Testis (tissue), 2 donors: ENCODE measurements around the gene PDZD7.

ENCODE experiments used
- POLR2A ChIP-seq: fragments of 450-650 bp; IDR thresholded peaks from one replicate; pipeline ENCODE4 v1.6.1; 2017; ENCODE audit warnings: antibody characterized with exemption, mild to moderate bottlenecking, moderate library complexity
- TF ChIP-seq, protein P1 (sequence below), 3 experiments: fragments of 450-650 bp in 2 of 3; fragments of 200-600 bp in 1 of 3; sonication (generic) in 1 of 3; IDR thresholded peaks; one replicate each; pipeline ENCODE4 v1.5.1; 2016 to 2019; ENCODE audit warnings: antibody characterized with exemption in 3 of 3, mild to moderate bottlenecking in 2 of 3, moderate library complexity in 1 of 3

DNA sequence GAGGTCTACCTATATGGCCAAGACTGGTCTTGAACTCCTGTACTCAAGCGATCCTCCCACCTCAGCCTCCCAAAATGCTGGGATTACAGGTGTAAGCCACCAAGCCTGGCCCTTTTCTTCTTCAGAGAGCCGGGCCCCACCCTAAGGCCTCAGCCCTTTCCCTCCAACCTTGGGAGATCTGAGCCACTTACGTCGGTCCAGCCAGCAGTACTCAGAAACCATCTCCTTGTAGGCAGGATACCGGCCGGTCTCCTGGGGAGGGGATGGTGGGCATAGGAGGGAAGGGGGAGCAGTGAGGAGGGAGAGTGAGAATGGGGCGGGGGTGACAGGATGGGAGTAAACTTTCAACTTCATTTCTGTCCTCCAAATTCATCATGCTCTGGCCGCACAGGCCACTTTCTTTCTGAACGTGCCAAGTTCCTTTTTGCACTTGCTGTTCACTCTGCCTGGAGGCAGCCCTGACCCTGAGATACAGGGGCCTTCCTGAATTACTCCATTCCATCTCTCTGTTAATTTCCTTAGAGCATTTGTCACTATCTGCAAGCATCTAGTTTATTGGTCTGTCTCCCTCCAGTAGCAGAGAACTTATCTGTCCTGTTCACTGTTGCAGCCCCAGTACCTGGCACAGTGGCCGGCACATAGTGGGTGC, 10.4 kb downstream of the PDZD7 start:
- TF ChIP-seq, protein P1, sequence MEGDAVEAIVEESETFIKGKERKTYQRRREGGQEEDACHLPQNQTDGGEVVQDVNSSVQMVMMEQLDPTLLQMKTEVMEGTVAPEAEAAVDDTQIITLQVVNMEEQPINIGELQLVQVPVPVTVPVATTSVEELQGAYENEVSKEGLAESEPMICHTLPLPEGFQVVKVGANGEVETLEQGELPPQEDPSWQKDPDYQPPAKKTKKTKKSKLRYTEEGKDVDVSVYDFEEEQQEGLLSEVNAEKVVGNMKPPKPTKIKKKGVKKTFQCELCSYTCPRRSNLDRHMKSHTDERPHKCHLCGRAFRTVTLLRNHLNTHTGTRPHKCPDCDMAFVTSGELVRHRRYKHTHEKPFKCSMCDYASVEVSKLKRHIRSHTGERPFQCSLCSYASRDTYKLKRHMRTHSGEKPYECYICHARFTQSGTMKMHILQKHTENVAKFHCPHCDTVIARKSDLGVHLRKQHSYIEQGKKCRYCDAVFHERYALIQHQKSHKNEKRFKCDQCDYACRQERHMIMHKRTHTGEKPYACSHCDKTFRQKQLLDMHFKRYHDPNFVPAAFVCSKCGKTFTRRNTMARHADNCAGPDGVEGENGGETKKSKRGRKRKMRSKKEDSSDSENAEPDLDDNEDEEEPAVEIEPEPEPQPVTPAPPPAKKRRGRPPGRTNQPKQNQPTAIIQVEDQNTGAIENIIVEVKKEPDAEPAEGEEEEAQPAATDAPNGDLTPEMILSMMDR (IDR thresholded peaks at IDR 0.05) = no peak
- TF ChIP-seq POLR2A = no peak
